Measurements from ENCODE around the gene TLE3.

GRCh38 chr15:70060214-70060992, 37.3 kb downstream of the TLE3 start:
- TF ChIP-seq EZH2 (IDR thresholded peaks at IDR 0.05; ENCODE audit: insufficient read depth, low read length): no peak
- TF ChIP-seq CTCF (IDR thresholded peaks at IDR 0.05; ENCODE audit: insufficient read depth, low read depth, low read length): no peak

Measured in astrocyte (in vitro differentiated cells and primary cell).